ENCODE results near the gene S100A3. TPM values are rescaled to one million over a fixed set of nuclear protein-coding genes. Genes with fewer than 3 reads are reported as not detected.

S100A3 gene
- total and polyA plus RNA-seq, 12 donors: 0.28 to 3.8 (median 1.9) TPM; not detected in 5

- Histone ChIP-seq H3K4me3 (no peak overlapping the region), H3K27ac (peak overlapping the region in 3 of 5 donors; percentile 48 to 68 (median 66)), H3K27me3 (no peaks in the 10 kb centered on the region), H3K9me3 (replicated peaks in 1 of 3) (no peaks in the 10 kb centered on the region), H3K4me1 (replicated peaks in 1 of 2) (peaks cover 7 to 18% of the 10 kb centered on the region in 2 donors), H3K36me3 (replicated peaks in 1 of 2) (no peaks in the 10 kb centered on the region)
- intact Hi-C loops (cut with DNase I): loop anchor here (5.0 to 10.0 kb wide), 3 partner anchors 44 to 201 kb away; partner anchors contain the start of genes S100A14 (in 1 of the 2) and SLC27A3 (in 1 of the 2)
- no peak for DNase-seq
- TF ChIP-seq POLR2A (IDR thresholded peaks at IDR 0.05): no peak
- TF ChIP-seq CTCF (IDR thresholded peaks at IDR 0.05): no peak
- WGBS, 4 donors: 73 to 81% (median 81%) methylated on average over 3 of the region's 3 CpGs
These were observed 24.3 kb upstream of the S100A3 start for GRCh38 chr1:153573351-153573750.

- 0 to 10% (median 7%) methylated on average over 3 of the region's 3 CpGs for WGBS, 4 donors
- intact Hi-C loops (cut with DNase I): loop anchor here (5.0 to 10.0 kb wide), 3 partner anchors 45 to 202 kb away; partner anchors contain the start of genes S100A14 (in 1 of the 2) and SLC27A3 (in 1 of the 2)
- TF ChIP-seq CTCF (IDR thresholded peaks at IDR 0.05) (peak; percentile 77 to 92 (median 90)), POLR2A (IDR thresholded peaks at IDR 0.05) (peak in 1 of 2 donors; percentile 16)
- Histone ChIP-seq H3K4me1 (replicated peaks in 1 of 2) (peaks cover 12 to 23% of the 10 kb centered on the region in 2 donors), H3K27ac (peak overlapping the region in 4 of 5 donors; percentile 35 to 68 (median 57)), H3K9me3 (replicated peaks in 1 of 3) (no peaks in the 10 kb centered on the region), H3K36me3 (replicated peaks in 1 of 2) (no peaks in the 10 kb centered on the region), H3K27me3 (no peaks in the 10 kb centered on the region), H3K4me3 (no peak overlapping the region)
- peak; percentile 88 to 96 (median 94) for DNase-seq
These were observed 23.5 kb upstream of the S100A3 start for GRCh38 chr1:153572569-153573015.

- no peak for DNase-seq
- Histone ChIP-seq H3K27ac (no peak overlapping the region), H3K9me3 (replicated peaks in 1 of 3) (no peaks in the 10 kb centered on the region), H3K4me1 (replicated peaks in 1 of 2) (peaks cover 18 to 29% of the 10 kb centered on the region in 2 donors), H3K4me3 (no peak overlapping the region), H3K27me3 (no peaks in the 10 kb centered on the region), H3K36me3 (replicated peaks in 1 of 2) (no peaks in the 10 kb centered on the region)
- TF ChIP-seq CTCF (IDR thresholded peaks at IDR 0.05): no peak
- WGBS, 4 donors: 63 to 70% (median 64%) methylated on average over 7 of the region's 7 CpGs
- intact Hi-C loops (cut with DNase I): loop anchor here (5.0 to 10.0 kb wide), 3 partner anchors 46 to 203 kb away; partner anchors contain the start of genes S100A14 (in 1 of the 2) and SLC27A3 (in 1 of the 2)
These were observed 22.6 kb upstream of the S100A3 start for GRCh38 chr1:153571706-153572105.

DNA sequence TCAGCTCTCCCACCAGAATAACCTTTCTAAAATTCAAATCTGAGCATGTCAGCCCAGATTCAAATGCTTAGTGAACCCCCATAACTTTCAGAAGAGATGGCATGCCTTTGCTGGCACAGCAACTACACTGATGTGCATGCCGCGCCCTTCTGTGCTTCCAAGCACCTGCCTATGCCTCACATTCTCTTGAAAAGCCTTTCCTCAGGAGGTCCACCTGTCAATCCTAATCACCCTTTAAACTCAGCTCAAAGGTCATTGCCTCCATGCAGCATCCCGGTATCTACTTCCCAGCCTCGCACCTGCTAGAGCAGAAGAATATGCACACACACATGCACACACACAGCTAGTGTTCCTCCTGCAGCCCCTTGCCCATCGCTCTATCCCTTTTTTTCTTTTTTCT lies 21.8 kb upstream of the S100A3 start:
- Histone ChIP-seq H3K36me3 (replicated peaks in 1 of 2) (no peaks in the 10 kb centered on the region), H3K27ac (no peak overlapping the region), H3K4me3 (no peak overlapping the region), H3K4me1 (replicated peaks in 1 of 2) (peaks cover 26 to 38% of the 10 kb centered on the region in 2 donors), H3K27me3 (no peaks in the 10 kb centered on the region), H3K9me3 (replicated peaks in 1 of 3) (no peaks in the 10 kb centered on the region)
- DNase-seq: no peak
- intact Hi-C loops (cut with DNase I): loop anchor here (5.0 to 10.0 kb wide), 3 partner anchors 46 to 204 kb away; partner anchors contain the start of genes S100A14 (in 1 of the 2) and SLC27A3 (in 1 of the 2)
- 83 to 90% (median 87%) methylated on average over 5 of the region's 5 CpGs for WGBS, 4 donors
- TF ChIP-seq POLR2A (IDR thresholded peaks at IDR 0.05) (no peak), CTCF (IDR thresholded peaks at IDR 0.05) (no peak)
